OCI-LY3 (cell line): ENCODE results near the gene JDP2.

Source experiments
- CTCF ChIP-seq: fragments of 200-600, 300-600 bp; sonication (generic); IDR thresholded peaks from 2 replicates; pipeline ENCODE4 v1.5.1; 2014; ENCODE audit warnings: antibody characterized with exemption, low read length, low read depth
- EZH2phosphoT487 ChIP-seq: fragments of 200-600 bp; shearing (Covaris generic); IDR thresholded peaks from 2 replicates; pipeline ENCODE4 v1.6.1; 2018; ENCODE audit warnings: antibody characterized with exemption, mixed run types, low read depth

DNA sequence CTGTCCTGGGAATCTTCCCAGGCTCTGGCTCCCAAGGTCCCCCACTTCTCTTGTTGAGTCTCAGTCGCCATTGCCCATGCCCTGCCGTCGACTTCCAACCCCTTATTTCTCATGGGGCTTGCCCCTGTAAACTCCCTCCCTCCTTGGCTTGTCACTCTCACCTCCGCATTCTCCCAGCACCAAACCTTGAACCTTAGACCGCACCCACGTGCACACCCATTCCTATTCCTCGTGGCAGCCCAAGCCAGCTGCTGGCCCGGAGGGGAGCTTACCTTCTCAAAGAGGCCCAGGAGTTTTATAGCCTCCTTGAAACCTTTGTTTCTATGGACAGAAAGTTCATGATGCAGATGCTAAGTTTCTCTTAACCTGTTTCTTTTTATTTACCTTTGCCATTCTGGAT lies 4.6 kb downstream of the JDP2 start:
- no peak for TF ChIP-seq CTCF
- TF ChIP-seq EZH2phosphoT487 = no peak
